HepG2 (cell line): ENCODE measurements around the gene COMMD7. TPM values are rescaled to one million over a fixed set of nuclear protein-coding genes. Genes with fewer than 3 reads are reported as not detected.

Experiments used
- ATAC-seq: fragments of 200-7000 bp; cut with Tn5 transposase; 3 replicates; pipeline ENCODE4 v1.9.1; 2020; ENCODE audit warnings: mild to moderate bottlenecking, moderate library complexity
- BruUV-seq: library from RNA; stranded (reverse); fragments of 400-500 nt; replicated peaks from 2 replicates; lab custom pipeline; 2021; lab: Mats Ljungman, UMichigan
- CTCF ChIA-PET: fragments of 300-600 bp; formaldehyde crosslinking; extraction: SDS; loops from one replicate; lab custom pipeline; 2021; ENCODE audit warnings: low total read pairs, inconsistent platforms, low intra/inter-chr PET ratio; lab: Yijun Ruan, JAX
- POLR2A ChIA-PET: fragments of 350-600 bp; sonication (Branson Sonifier 250); formaldehyde crosslinking; loops from one replicate; lab custom pipeline; 2020; ENCODE audit warnings: antibody characterized with exemption, inconsistent platforms; lab: Yijun Ruan, JAX
- DNase-seq: peaks from one replicate; pipeline ENCODE4 v3.0.0-alpha.2; 2015; ENCODE audit warnings: low spot score
- FAIRE-seq: peaks from 3 replicates; lab custom pipeline; 2011; peaks lifted over from hg19 to GRCh38; lab: Jason Lieb, UNC
- H2AFZ ChIP-seq: one replicate; pipeline ENCODE4 v1.6.1; 2011; ENCODE audit warnings: low read length, inconsistent platforms
- H3K27ac ChIP-seq: fragments of 300-600 bp; 3 replicates; pipeline ENCODE4 v1.8.0; 2011; ENCODE audit warnings: mixed run types, mild to moderate bottlenecking, mixed read lengths, low read length, inconsistent platforms; ENCODE audit not compliant: insufficient read depth; ENCODE audit errors: extremely low read length
- H3K27me3 ChIP-seq, 2 experiments: fragments of 200-600 bp in 1 of 2; 2 replicates in 1 of 2; 3 replicates in 1 of 2; pipeline versions ENCODE4 v1.6.0 to v1.8.0; 2011; ENCODE audit warnings: low read length in 2 of 2, mild to moderate bottlenecking in 2 of 2, moderate library complexity in 2 of 2, inconsistent platforms in 1 of 2; ENCODE audit not compliant: insufficient read depth in 2 of 2, control insufficient read depth in 1 of 2
- H3K36me3 ChIP-seq, 2 experiments: fragments of 200-600 bp in 1 of 2; replicated peaks in 1 of 2; 2 replicates in 1 of 2; 3 replicates in 1 of 2; pipeline versions ENCODE4 v1.5.1 to v1.8.0; 2011; ENCODE audit warnings: low read length in 2 of 2, inconsistent platforms in 1 of 2; ENCODE audit not compliant: insufficient read depth in 2 of 2, control insufficient read depth in 1 of 2
- H3K4me1 ChIP-seq: 2 replicates; pipeline ENCODE4 v1.5.1; 2012; ENCODE audit warnings: low read length, inconsistent platforms; ENCODE audit not compliant: insufficient read depth
- H3K4me2 ChIP-seq: 2 replicates; pipeline ENCODE4 v1.6.0; 2011; ENCODE audit warnings: low read depth, low read length, inconsistent platforms
- H3K4me3 ChIP-seq, 3 experiments: fragments of 200-600 bp in 1 of 3; sonication (generic), shearing (Covaris generic) in 1 of 3; replicated peaks in 1 of 3; 2 replicates each; pipeline ENCODE4 v1.5.1; 2011 to 2016; ENCODE audit warnings: low read length in 3 of 3, inconsistent platforms in 2 of 3, low read depth in 2 of 3, mild to moderate bottlenecking in 2 of 3, control low read depth in 1 of 3, mixed read lengths in 1 of 3; ENCODE audit not compliant: insufficient read depth in 1 of 3
- H3K79me2 ChIP-seq: one replicate; pipeline ENCODE4 v1.6.1; 2011; ENCODE audit warnings: low read length, inconsistent platforms; ENCODE audit not compliant: insufficient read depth
- H3K9ac ChIP-seq: 2 replicates; pipeline ENCODE4 v1.6.0; 2011; ENCODE audit warnings: mild to moderate bottlenecking, low read depth, low read length, inconsistent platforms; ENCODE audit not compliant: insufficient read depth
- H3K9me3 ChIP-seq: 2 replicates; pipeline ENCODE4 v1.5.1; 2012; ENCODE audit warnings: mild to moderate bottlenecking, low read length
- H4K20me1 ChIP-seq: 2 replicates; pipeline ENCODE4 v1.6.0; 2011; ENCODE audit warnings: inconsistent platforms, mild to moderate bottlenecking, low read length, moderate library complexity; ENCODE audit not compliant: insufficient read depth
- BCL3 ChIP-seq: sonication (generic); formaldehyde crosslinking; IDR thresholded peaks from 2 replicates; pipeline ENCODE4 v1.5.1; 2020; ENCODE audit warnings: mild to moderate bottlenecking, missing genetic modification reagents, moderate library complexity
- DMAP1 ChIP-seq: IDR thresholded peaks from 2 replicates; pipeline ENCODE4 v1.6.1; 2016
- DNMT3B ChIP-seq: conservative IDR thresholded peaks from 2 replicates; pipeline ENCODE4 v1.6.1; 2016; ENCODE audit warnings: missing biosample characterization, control low read depth
- FLYWCH1 ChIP-seq: sonication (generic); formaldehyde crosslinking; IDR thresholded peaks from 2 replicates; pipeline ENCODE4 v1.8.1; 2023; ENCODE audit warnings: mild to moderate bottlenecking, missing genetic modification reagents
- FOXM1 ChIP-seq: sonication (generic); formaldehyde crosslinking; IDR thresholded peaks from 2 replicates; pipeline ENCODE4 v1.5.0; 2020; ENCODE audit warnings: missing genetic modification reagents
- ISX ChIP-seq: sonication (generic); formaldehyde crosslinking; conservative IDR thresholded peaks from 2 replicates; pipeline ENCODE4 v1.5.0; 2020; ENCODE audit warnings: missing genetic modification reagents
- KMT2A ChIP-seq: sonication (generic); formaldehyde crosslinking; IDR thresholded peaks from 2 replicates; pipeline ENCODE4 v1.4.0; 2020; ENCODE audit warnings: missing genetic modification reagents
- MED1 ChIP-seq: sonication (generic); formaldehyde crosslinking; IDR thresholded peaks from 2 replicates; pipeline ENCODE4 v1.4.0; 2020; ENCODE audit warnings: missing genetic modification reagents
- MZF1 ChIP-seq: sonication (generic); formaldehyde crosslinking; IDR thresholded peaks from 2 replicates; pipeline ENCODE4 v1.8.1; 2023; ENCODE audit warnings: mild to moderate bottlenecking, missing genetic modification reagents, borderline replicate concordance
- PCBP2 ChIP-seq: fragments of 200-400 bp; formaldehyde crosslinking; optimal IDR thresholded peaks from 2 replicates; pipeline ENCODE3; 2018; ENCODE audit warnings: low read length, low read depth; ENCODE audit not compliant: poor library complexity, severe bottlenecking
- THAP8 ChIP-seq: sonication (generic); formaldehyde crosslinking; IDR thresholded peaks from 2 replicates; pipeline ENCODE4 v1.5.1; 2020; ENCODE audit warnings: missing genetic modification reagents, mild to moderate bottlenecking, borderline replicate concordance
- TRAFD1 ChIP-seq: sonication (generic); formaldehyde crosslinking; IDR thresholded peaks from 2 replicates; pipeline ENCODE4 v1.5.1; 2020; ENCODE audit warnings: missing genetic modification reagents, mild to moderate bottlenecking, borderline replicate concordance
- ZFYVE20 ChIP-seq: sonication (generic); formaldehyde crosslinking; IDR thresholded peaks from 2 replicates; pipeline ENCODE4 v1.8.0; 2023; ENCODE audit warnings: low read depth, mild to moderate bottlenecking, moderate library complexity, missing genetic modification reagents, borderline replicate concordance
- ZNF281 ChIP-seq: sonication (generic); formaldehyde crosslinking; IDR thresholded peaks from 2 replicates; pipeline ENCODE4 v1.4.0; 2020; ENCODE audit warnings: missing genetic modification reagents, borderline replicate concordance
- ZNF607 ChIP-seq: sonication (generic); formaldehyde crosslinking; IDR thresholded peaks from 2 replicates; pipeline ENCODE4 v1.5.1; 2020; ENCODE audit warnings: missing genetic modification reagents, mild to moderate bottlenecking, borderline replicate concordance
- WGBS: methylation state at CpG from one replicate; pipeline ENCODE4 v1.1.6; 2017; ENCODE audit warnings: low lambda C conversion rate; 5-methylcytosine and 5-hydroxymethylcytosine counted together
- in situ Hi-C: cut with HindIII; loops from 2 replicates; pipeline ENCODE4 v1.10.0; 2017; ENCODE audit warnings: low pct_unique_long_range_greater_than_20kb; ENCODE audit not compliant: extremely low pct_ligation_motif_present
- intact Hi-C: fragments of 100-400 bp; cut with micrococcal nuclease; formaldehyde crosslinking; loops from one replicate; pipeline ENCODE4 v1.10.0; 2022; ENCODE audit not compliant: unreplicated experiment
- polyA plus RNA-seq, 8 experiments: library from polyadenylated mRNA; depleted of rRNA in 3 of 8; stranded (reverse) in 7 of 8; unstranded in 1 of 8; fragments of >200 nt; fragmentation: Illumina TruSeq in 4 of 8; extraction: Trizol in 4 of 8; gene quantifications; 2 replicates each; pipeline versions ENCODE4 v1.2.1 to v1.2.3, GENCODE V29; 2011 to 2016; ENCODE audit warnings: low read depth in 4 of 8, missing spikeins in 1 of 8, mixed read lengths in 1 of 8; ENCODE audit not compliant: insufficient read depth in 1 of 8
- total RNA-seq, 5 experiments: library from RNA; depleted of rRNA; stranded (reverse); fragments of >200 nt; fragmentation: Illumina TruSeq; extraction: Trizol; gene quantifications; 2 replicates each; pipeline ENCODE4 v1.2.3, GENCODE V29; 2016; ENCODE audit warnings: low read depth in 1 of 5

Gene COMMD7
- total and polyA plus RNA-seq, 2 of the 13 experiments (the other 11 are each of a cell fraction or from before 2014, with no cell fraction given) = 42.1 to 53.3 TPM

GRCh38 chr20:32790751-32791057, 47.4 kb upstream of the COMMD7 start (continued):
- TF ChIP-seq THAP8 (CRISPR knock-in tag) = no peak
- TF ChIP-seq ISX (CRISPR knock-in tag) = no peak
- no peak for TF ChIP-seq ZFYVE20 (CRISPR knock-in tag)
- TF ChIP-seq FOXM1 = no peak
- TF ChIP-seq DNMT3B (CRISPR knock-in tag) = 0 out of 2 replicates have a peak, but pooled peaks have one; percentile 24
- TF ChIP-seq PCBP2 = no peak
- no peak for TF ChIP-seq ZNF607
- TF ChIP-seq, all 625 proteins: peak for 3

GRCh38 chr20:32789896-32790750, 46.9 kb upstream of the COMMD7 start:
- WGBS = 76% methylated on average over 6 of the region's 6 CpGs
- intact Hi-C loops = loop anchor here (1.0 to 10.0 kb wide), 5 partner anchors 37 to 422 kb away; partner anchors contain the start of genes BPIFB2 and SUN5
- Histone ChIP-seq H2AFZ (no peak overlapping the region), H3K4me2 (no peak overlapping the region), H3K9me3 (no peaks in the 10 kb centered on the region), H4K20me1 (no peaks in the 10 kb centered on the region), H3K36me3 (peaks cover 7 to 50% of the 10 kb centered on the region in 2 experiments; a peak in 3 of 5 replicates), H3K4me1 (peaks cover 10% of the 10 kb centered on the region; the same call in 1 of the 2 replicates), H3K27ac (no peak overlapping the region), H3K79me2 (no peaks in the 10 kb centered on the region), H3K9ac (no peak overlapping the region), H3K4me3 (no peak overlapping the region), H3K27me3 (no peaks in the 10 kb centered on the region)
- peak; percentile 68 for DNase-seq
- POLR2A ChIA-PET = no interaction called here
- no TSS peak for BruUV-seq
- in situ Hi-C loops = loop anchor here (5.0 kb wide), 2 partner anchors 102 to 307 kb away; no protein-coding TSS in a partner anchor
- CTCF ChIA-PET = interaction anchor here (1.4 to 4.1 kb wide), 5 partner anchors 105 to 306 kb away, joined by 6 to 28 read pairs (median 13); partner anchors contain the start of gene C20orf203
- FAIRE-seq = peak; percentile 94
- ATAC-seq = peak; percentile 95
- TF ChIP-seq ZNF607 (no peak), ZNF281 (CRISPR knock-in tag) (no peak), BCL3 (0 out of 2 replicates have a peak, but pooled peaks have one; percentile 59), MED1 (CRISPR knock-in tag) (no peak), FLYWCH1 (CRISPR knock-in tag) (no peak), MZF1 (CRISPR knock-in tag) (0 out of 2 replicates have a peak, but pooled peaks have one; percentile 45), DMAP1 (0 out of 2 replicates have a peak, but pooled peaks have one; percentile 22), KMT2A (no peak), TRAFD1 (CRISPR knock-in tag) (0 out of 2 replicates have a peak, but pooled peaks have one; percentile 62)
